ENCODE measurements around the gene SAA2. TPM values are rescaled to one million over a fixed set of nuclear protein-coding genes. Genes with fewer than 3 reads are reported as not detected.

SAA2 gene
- total RNA-seq, 1 experiment from 2014 or later, result 1.2 TPM

- ChIA-PET CTCF (no interaction called here), POLR2A (ENCODE audit: low non-redundant PET) (no interaction called here)
- intact Hi-C loops (cut with micrococcal nuclease; ENCODE audit: unreplicated experiment), result no loop called here
- H3K36me3 ChIP-seq (ENCODE audit: insufficient read depth, low read length, poor library complexity, severe bottlenecking), result peaks cover 28% of the 10 kb centered on the region
- DNase-seq (ENCODE audit: low spot score), result no peak
- no peaks in the 10 kb centered on the region for H3K27me3 ChIP-seq (replicated peaks; ENCODE audit: insufficient read depth, low read depth, low read length, poor library complexity)
- no TSS peak for BruUV-seq (replicated peaks)
- no peak for TF ChIP-seq CTCF (conservative IDR thresholded peaks at IDR 0.05; ENCODE audit: low read depth, low read length)
- no peak for TF ChIP-seq EZH2 (IDR thresholded peaks at IDR 0.05; ENCODE audit: borderline replicate concordance, low read depth, low read length, poor library complexity, severe bottlenecking)
- H3K4me3 ChIP-seq (ENCODE audit: low read depth, low read length, poor library complexity, severe bottlenecking), result no peak overlapping the region
- no peaks in the 10 kb centered on the region for H3K4me1 ChIP-seq (ENCODE audit: insufficient read depth, low read length, poor library complexity, severe bottlenecking)
- H3K27ac ChIP-seq (ENCODE audit: low read depth, low read length, poor library complexity, severe bottlenecking), result no peak overlapping the region
- H3K9me3 ChIP-seq (ENCODE audit: low read depth, low read length, poor library complexity, severe bottlenecking), result no peaks in the 10 kb centered on the region
These were observed 40.4 kb upstream of the SAA2 start for GRCh38 chr11:18288911-18289310.

- TF ChIP-seq EZH2 (IDR thresholded peaks at IDR 0.05; ENCODE audit: borderline replicate concordance, low read depth, low read length, poor library complexity, severe bottlenecking) (no peak), CTCF (conservative IDR thresholded peaks at IDR 0.05; ENCODE audit: low read depth, low read length) (no peak)
- Histone ChIP-seq H3K4me3 (ENCODE audit: low read depth, low read length, poor library complexity, severe bottlenecking) (no peak overlapping the region), H3K4me1 (ENCODE audit: insufficient read depth, low read length, poor library complexity, severe bottlenecking) (no peaks in the 10 kb centered on the region), H3K36me3 (ENCODE audit: insufficient read depth, low read length, poor library complexity, severe bottlenecking) (peaks cover 19% of the 10 kb centered on the region), H3K27me3 (replicated peaks; ENCODE audit: insufficient read depth, low read depth, low read length, poor library complexity) (no peaks in the 10 kb centered on the region), H3K9me3 (ENCODE audit: low read depth, low read length, poor library complexity, severe bottlenecking) (no peaks in the 10 kb centered on the region), H3K27ac (ENCODE audit: low read depth, low read length, poor library complexity, severe bottlenecking) (no peak overlapping the region)
- POLR2A ChIA-PET (ENCODE audit: low non-redundant PET), result interaction anchor here (0.6 kb wide), 1 partner anchor 67 kb away, joined by 3 read pairs; no protein-coding TSS in a partner anchor
- DNase-seq (ENCODE audit: low spot score), result no peak
- intact Hi-C loops (cut with micrococcal nuclease; ENCODE audit: unreplicated experiment), result no loop called here
- CTCF ChIA-PET, result no interaction called here
- no TSS peak for BruUV-seq (replicated peaks)
These were observed 37.4 kb upstream of the SAA2 start for GRCh38 chr11:18285841-18286240.

- Histone ChIP-seq H3K4me1 (ENCODE audit: insufficient read depth, low read length, poor library complexity, severe bottlenecking) (no peaks in the 10 kb centered on the region), H3K9me3 (ENCODE audit: low read depth, low read length, poor library complexity, severe bottlenecking) (no peaks in the 10 kb centered on the region), H3K4me3 (ENCODE audit: low read depth, low read length, poor library complexity, severe bottlenecking) (no peak overlapping the region), H3K27me3 (replicated peaks; ENCODE audit: insufficient read depth, low read depth, low read length, poor library complexity) (no peaks in the 10 kb centered on the region), H3K36me3 (ENCODE audit: insufficient read depth, low read length, poor library complexity, severe bottlenecking) (peaks cover 14% of the 10 kb centered on the region), H3K27ac (ENCODE audit: low read depth, low read length, poor library complexity, severe bottlenecking) (no peak overlapping the region)
- no TSS peak for BruUV-seq (replicated peaks)
- CTCF ChIA-PET, result no interaction called here
- POLR2A ChIA-PET (ENCODE audit: low non-redundant PET), result no interaction called here
- DNase-seq (ENCODE audit: low spot score), result no peak
- TF ChIP-seq CTCF (conservative IDR thresholded peaks at IDR 0.05; ENCODE audit: low read depth, low read length), result no peak
- no peak for TF ChIP-seq EZH2 (IDR thresholded peaks at IDR 0.05; ENCODE audit: borderline replicate concordance, low read depth, low read length, poor library complexity, severe bottlenecking)
- intact Hi-C loops (cut with micrococcal nuclease; ENCODE audit: unreplicated experiment), result no loop called here
These were observed 34.2 kb upstream of the SAA2 start for GRCh38 chr11:18282626-18283025.

Data from A673 (cell line).